Measurements from ENCODE around the gene RANBP3L.

RANBP3L gene

DNA sequence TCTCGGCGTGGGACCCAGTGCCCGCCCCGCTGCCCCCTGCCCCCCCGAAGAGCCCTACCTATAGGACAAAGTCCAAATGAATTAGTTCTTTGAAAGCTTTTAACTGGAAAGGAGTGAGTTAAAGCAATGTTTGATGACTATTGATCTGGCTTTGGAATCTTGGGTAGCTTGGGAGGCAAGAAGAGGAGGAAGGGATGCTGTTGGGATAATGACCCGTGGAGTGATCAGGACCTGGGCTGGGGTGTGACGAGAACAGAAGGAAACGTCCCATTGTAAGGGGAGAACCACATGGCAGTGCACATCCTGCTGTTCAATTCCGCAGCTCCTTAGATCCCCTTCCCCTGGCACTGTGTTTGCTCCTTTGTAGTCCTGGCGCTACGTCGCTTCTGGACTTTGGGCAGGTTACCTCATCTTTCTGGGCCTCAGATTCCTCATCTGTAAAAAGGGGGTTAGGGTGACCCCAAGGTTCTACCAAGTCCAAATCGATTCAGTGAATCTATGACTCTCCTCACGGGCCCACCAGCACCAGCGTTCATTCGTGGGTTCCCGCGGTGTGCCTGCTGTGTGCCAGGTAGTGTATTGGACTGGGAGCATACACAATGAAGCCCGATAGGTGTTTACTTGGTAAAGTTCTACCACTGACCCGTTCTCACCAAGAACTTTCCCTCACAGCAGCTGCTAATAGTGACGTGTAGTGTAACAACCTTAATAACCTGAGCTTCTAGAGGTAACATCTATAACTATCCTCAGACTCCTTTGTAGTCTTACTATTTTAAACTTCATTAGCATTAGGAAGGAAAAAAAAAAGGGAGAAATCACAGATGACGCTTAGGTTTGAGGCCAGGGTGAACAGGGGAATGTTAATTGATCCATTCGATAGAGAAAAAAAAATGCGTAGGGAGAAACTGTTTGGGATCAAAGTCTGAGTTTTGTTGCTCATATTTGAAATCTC lies 58.9 kb downstream of the RANBP3L start:
- no peak for FAIRE-seq

- no peak for FAIRE-seq
Measured at GRCh38 chr5:36241631-36242533, 59.8 kb downstream of the RANBP3L start, which contains the start of gene NADK2. Gene NADK2, minus strand, starts transcription at chr5:36241925. Its CDS starts 127 bp downstream, at chr5:36241798.

DNA sequence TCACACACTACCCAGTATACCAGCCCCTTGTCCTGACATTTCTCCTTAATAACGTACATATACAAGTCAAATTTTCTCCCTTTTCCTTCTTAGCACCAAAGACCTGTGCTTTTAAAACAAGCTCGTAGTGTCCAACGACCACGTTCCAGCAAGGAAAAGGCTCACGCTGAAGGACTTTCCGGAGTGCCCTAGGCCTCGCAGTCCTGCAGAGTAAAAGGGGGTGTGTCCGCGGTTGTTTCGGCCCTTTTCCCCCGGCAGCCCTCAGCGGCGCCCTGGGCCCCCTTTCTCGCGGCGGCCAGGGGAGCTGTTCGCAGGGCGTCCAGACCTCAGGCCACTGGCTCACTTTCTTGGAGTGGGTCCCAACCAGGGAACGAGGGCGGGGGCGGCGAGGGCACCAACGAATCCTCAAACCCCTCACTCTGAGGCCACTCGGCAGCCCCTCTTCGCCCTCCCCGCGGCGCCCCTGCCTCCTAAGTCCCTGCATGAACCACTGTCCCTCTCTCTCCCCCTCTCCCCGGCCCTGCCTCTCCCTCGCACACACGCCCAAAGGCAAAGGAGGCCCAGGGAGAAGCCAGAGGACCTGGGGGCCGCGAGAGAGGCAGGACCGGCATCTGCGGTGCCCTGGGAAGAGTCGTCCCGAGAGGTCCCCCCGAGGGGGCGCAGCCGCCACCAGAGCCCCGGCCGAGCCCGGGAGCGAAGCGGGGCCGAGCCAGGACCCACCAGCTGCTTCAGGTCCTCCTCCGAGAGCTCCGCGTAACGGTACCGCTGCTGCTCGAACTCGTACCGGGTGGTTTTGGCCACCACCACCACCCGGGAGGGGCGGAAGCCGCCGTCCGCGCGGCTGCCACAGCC lies 60.7 kb downstream of the RANBP3L start:
- no peak for FAIRE-seq

DNA sequence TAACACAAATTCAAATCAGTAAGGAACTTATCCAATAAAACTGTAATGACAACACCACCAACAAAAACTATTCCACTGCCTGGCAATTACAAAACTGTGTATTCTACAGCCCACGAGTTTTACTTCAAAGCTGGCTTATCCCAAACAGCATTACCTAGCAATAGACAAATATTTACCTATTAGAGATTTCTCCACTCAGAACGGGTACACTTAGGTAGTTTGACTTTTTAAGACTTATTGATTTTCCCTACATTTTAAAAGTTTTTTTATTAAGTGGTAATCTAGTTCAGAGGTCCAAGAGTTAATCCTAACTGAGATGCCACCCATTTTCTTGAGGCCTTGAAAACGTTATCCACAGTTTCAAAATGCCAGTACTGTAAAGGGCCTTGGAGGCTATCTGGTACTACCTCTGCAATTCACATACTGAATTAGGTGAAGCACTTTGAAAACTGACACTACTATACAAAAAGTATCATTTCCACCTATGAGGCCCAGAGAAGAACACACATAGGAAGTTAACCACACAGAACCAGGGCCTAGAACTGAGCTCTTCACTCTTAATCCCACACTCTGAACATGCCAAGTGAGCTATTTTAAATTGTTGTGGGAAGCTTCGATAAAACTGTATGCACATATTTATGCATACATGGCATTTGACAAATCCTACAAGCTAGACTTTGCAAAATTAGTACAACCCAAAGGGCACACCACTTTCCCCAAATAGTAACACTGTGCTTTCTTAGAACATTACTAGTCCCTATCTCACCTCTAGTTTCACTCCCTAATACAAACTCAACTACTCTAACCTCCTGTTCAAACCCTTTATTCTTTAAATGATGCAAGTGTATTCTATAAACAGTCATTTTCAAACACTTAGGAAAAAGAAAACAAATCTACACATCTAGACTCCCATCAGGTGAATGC lies 62.1 kb downstream of the RANBP3L start:
- FAIRE-seq, result no peak

- FAIRE-seq, result no peak
Measured at GRCh38 chr5:36238502-36239295, 63.0 kb downstream of the RANBP3L start.

- no peak for FAIRE-seq
Measured at GRCh38 chr5:36237751-36238150, 64.0 kb downstream of the RANBP3L start.

- no peak for FAIRE-seq
Measured at GRCh38 chr5:36236801-36237200, 64.9 kb downstream of the RANBP3L start.

GRCh38 chr5:36232533-36232932 lies 69.2 kb downstream of the RANBP3L start:
- no peak for FAIRE-seq

DNA sequence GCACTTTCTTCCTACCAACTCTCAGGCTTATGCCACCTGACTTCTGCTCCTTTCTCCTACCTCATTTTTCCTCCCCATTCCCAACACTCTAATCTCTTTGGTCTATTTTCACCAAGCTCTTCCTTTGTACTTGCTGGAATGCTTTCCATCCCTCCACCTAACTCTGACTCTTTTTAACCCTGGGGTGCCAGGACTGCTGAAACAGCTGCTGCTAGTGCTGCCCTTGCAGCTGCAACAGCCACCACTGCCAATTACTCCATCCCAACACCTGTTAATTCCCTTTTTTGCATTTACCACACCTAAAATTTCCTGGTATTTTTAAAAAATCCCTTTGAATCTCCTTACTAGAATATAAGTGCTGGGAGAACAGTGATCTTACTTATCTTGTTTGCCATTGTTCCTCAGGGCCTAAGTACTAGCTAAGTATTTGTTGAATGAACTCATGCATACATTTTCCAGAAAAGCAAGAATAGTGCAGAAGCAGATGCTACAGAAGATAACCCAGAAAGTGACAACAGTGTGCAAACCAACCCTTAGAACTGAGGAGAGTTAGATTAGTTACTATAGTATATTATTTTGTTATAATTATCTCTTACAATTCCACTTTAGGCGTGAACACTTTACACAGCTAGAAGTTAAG lies 71.4 kb downstream of the RANBP3L start:
- FAIRE-seq, result no peak

- no peak for FAIRE-seq
Measured at GRCh38 chr5:36228505-36228904, 73.2 kb downstream of the RANBP3L start.

GRCh38 chr5:36227046-36227445 lies 74.7 kb downstream of the RANBP3L start:
- FAIRE-seq, result peak; percentile 24

- no peak for FAIRE-seq
Measured at GRCh38 chr5:36222620-36223019, 79.1 kb downstream of the RANBP3L start.

DNA sequence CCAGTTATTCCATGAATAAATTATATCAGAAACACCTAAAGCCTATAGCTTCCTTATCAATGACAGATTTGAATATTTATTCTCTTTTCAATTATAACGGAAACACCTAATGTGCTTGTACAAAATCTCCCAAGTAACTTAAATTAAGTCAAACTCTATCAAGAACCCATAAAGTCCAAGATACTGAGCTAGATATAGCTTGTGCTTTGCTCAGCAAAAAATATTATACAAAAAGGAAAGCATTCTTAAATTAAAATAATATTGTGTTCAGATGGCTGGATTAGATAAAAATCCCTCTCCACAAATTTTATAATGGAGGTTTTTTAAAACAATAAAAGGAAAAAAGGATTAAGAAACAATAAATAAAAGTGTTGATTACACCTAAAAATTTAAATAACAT lies 83.7 kb downstream of the RANBP3L start:
- no peak for FAIRE-seq

- no peak for FAIRE-seq
Measured at GRCh38 chr5:36217567-36217966, 84.1 kb downstream of the RANBP3L start.

GRCh38 chr5:36215910-36216309 lies 85.8 kb downstream of the RANBP3L start:
- no peak for FAIRE-seq

GRCh38 chr5:36214436-36214835 lies 87.3 kb downstream of the RANBP3L start:
- no peak for FAIRE-seq

DNA sequence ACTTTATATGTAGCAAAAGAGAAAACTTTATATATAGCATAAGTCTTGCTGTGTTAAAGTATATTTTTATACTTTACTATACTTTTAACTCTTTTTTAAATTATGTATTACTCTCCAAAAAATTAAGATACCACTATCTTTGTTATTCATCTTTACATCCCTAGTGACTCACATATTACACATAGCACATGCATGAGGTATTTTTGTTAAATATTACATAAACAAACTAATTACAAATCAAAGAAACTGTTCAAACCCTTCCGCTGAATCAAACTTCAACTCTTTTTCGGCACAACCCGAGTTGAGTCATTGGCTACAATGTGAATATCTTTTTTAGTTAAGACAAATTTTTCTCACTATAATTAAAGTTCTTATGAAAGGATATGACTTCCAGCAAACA lies 92.0 kb downstream of the RANBP3L start:
- no peak for FAIRE-seq

- FAIRE-seq, result no peak
Measured at GRCh38 chr5:36208786-36209185, 92.9 kb downstream of the RANBP3L start.

DNA sequence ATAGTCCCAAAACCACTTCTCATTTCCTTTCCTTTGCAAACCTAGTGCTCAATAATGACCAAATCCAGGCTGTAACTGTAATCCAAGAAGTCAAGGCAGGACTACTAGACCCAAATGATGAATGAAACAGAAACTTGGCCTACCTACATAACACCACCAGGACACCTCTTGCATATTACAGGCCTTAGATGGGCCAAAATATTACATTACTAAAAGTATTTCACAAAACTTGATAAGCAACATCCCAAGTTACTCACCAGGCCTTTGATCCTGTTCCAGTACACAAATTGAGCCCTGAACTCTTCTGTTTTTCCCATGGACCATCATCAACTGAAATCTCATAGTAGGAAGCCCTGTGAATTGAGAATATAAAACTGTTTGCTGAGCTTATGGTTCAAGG lies 94.8 kb downstream of the RANBP3L start:
- FAIRE-seq, result no peak

DNA sequence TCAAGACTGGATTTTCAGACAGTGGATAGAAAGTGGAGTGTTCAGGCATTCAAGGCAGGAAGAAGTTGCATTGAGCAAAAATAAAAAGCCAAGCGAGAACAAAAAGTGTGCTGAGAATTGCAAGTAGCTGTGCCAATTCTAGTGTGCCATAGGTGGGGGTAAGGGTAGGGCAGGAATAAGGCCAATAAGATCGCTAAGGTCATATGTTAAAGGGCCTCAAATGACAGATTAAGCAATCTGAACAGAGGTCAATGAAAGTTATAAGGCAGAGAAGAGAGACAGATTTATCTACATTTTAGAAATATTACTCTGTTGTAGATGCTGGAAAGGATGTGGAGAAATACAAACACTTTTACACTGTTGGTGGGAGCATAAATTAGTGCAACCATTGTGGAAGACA lies 96.4 kb downstream of the RANBP3L start:
- no peak for FAIRE-seq

Data from colon (tissue), 2 donors.